Measurements from ENCODE around the gene PCP2. TPM values are rescaled to one million over a fixed set of nuclear protein-coding genes. Genes with fewer than 3 reads are reported as not detected.
A peak's percentile ranks its signal among the peaks of the same experiment; 100 is the strongest.

Gene PCP2
- total and polyA plus RNA-seq, 2 experiments from 2014 or later = 0.60 TPM; not detected in 1

DNA sequence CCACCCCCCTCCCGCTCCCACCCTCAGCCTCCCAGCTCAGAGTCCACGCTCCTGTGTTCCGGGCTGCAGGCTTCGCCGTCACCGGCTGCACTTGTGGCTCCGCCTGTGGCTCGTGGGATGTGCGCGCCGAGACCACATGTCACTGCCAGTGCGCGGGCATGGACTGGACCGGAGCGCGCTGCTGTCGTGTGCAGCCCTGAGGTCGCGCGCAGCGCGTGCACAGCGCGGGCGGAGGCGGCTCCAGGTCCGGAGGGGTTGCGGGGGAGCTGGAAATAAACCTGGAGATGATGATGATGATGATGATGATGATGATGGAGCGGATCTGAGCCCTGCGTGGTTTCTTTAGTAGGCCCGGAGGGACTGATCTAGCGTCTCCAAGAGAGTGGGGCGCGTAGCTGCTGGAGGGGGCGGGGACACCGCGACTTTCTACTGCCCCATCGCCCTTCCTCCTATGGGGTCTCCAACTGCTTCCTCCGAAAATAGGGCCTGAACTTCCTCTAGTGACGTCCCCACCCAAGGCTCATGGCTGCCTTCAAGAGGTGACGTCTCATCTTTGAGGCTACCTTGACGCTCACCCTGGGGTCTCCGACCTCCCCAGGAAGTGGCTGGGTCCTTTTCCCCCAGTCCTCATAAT, 36.7 kb upstream of the PCP2 start:
- H3K79me2 ChIP-seq = no peaks in the 10 kb centered on the region
- peaks cover 42% of the 10 kb centered on the region for H3K27me3 ChIP-seq
- H3K4me1 ChIP-seq (ENCODE audit: insufficient read depth) = no peaks in the 10 kb centered on the region
- no peaks in the 10 kb centered on the region for H4K20me1 ChIP-seq (ENCODE audit: insufficient read depth, poor library complexity, severe bottlenecking)
- H3K27ac ChIP-seq = no peak overlapping the region
- no peaks in the 10 kb centered on the region for H3K9me3 ChIP-seq (ENCODE audit: low read depth)
- no peaks in the 10 kb centered on the region for H3K9me2 ChIP-seq (replicated peaks; ENCODE audit: insufficient read depth)
- H3K36me3 ChIP-seq (replicated peaks; ENCODE audit: insufficient read depth, low read depth) = no peaks in the 10 kb centered on the region
- TF ChIP-seq EZH2 (IDR thresholded peaks at IDR 0.05; ENCODE audit: borderline replicate concordance) (no peak), EZH2phosphoT487 (IDR thresholded peaks at IDR 0.05; ENCODE audit: low read depth, severe bottlenecking, unreplicated experiment) (no peak)
- TF ChIP-seq, protein P1, sequence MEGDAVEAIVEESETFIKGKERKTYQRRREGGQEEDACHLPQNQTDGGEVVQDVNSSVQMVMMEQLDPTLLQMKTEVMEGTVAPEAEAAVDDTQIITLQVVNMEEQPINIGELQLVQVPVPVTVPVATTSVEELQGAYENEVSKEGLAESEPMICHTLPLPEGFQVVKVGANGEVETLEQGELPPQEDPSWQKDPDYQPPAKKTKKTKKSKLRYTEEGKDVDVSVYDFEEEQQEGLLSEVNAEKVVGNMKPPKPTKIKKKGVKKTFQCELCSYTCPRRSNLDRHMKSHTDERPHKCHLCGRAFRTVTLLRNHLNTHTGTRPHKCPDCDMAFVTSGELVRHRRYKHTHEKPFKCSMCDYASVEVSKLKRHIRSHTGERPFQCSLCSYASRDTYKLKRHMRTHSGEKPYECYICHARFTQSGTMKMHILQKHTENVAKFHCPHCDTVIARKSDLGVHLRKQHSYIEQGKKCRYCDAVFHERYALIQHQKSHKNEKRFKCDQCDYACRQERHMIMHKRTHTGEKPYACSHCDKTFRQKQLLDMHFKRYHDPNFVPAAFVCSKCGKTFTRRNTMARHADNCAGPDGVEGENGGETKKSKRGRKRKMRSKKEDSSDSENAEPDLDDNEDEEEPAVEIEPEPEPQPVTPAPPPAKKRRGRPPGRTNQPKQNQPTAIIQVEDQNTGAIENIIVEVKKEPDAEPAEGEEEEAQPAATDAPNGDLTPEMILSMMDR (IDR thresholded peaks at IDR 0.05; ENCODE audit: poor library complexity) = no peak
- 4% methylated on average over 37 of the region's 43 CpGs for WGBS (ENCODE audit: low lambda C conversion rate, missing lambda C conversion rate)
- H3K4me3 ChIP-seq = no peak overlapping the region
- peak; percentile 50 for DNase-seq (ENCODE audit: low spot score)
- H3K4me2 ChIP-seq = peak overlapping the region; percentile 71
- no peak overlapping the region for H2AFZ ChIP-seq

DNA sequence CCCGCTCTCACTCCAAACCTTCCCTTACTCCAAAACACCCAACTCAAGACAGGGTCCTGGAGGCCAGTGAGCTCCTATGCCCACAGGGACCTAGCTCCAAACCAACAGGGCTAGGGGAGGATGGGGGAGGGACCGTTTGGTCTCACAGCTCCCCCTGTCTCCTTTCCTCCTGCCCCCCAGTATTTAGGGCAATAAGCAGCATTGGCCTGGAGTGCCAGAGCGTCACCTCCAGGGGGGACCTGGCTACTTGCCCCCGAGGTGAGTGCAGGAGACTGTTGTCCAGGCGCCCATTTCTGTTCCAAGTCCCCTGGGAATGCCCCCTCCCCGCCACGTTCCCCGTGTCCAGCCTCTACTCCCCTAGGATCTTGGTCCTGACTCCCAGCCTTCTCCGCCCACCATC, 36.1 kb upstream of the PCP2 start:
- no peak for DNase-seq (ENCODE audit: low spot score)
- no peaks in the 10 kb centered on the region for H4K20me1 ChIP-seq (ENCODE audit: insufficient read depth, poor library complexity, severe bottlenecking)
- 38% methylated on average over 6 of the region's 9 CpGs for WGBS (ENCODE audit: low lambda C conversion rate, missing lambda C conversion rate)
- H2AFZ ChIP-seq = no peak overlapping the region
- TF ChIP-seq EZH2 (IDR thresholded peaks at IDR 0.05; ENCODE audit: borderline replicate concordance) (no peak), EZH2phosphoT487 (IDR thresholded peaks at IDR 0.05; ENCODE audit: low read depth, severe bottlenecking, unreplicated experiment) (no peak)
- TF ChIP-seq, protein P1 (IDR thresholded peaks at IDR 0.05; ENCODE audit: poor library complexity) = no peak
- no peaks in the 10 kb centered on the region for H3K36me3 ChIP-seq (replicated peaks; ENCODE audit: insufficient read depth, low read depth)
- peaks cover 42% of the 10 kb centered on the region for H3K27me3 ChIP-seq
- H3K27ac ChIP-seq = no peak overlapping the region
- no peaks in the 10 kb centered on the region for H3K79me2 ChIP-seq
- no peaks in the 10 kb centered on the region for H3K9me3 ChIP-seq (ENCODE audit: low read depth)
- no peaks in the 10 kb centered on the region for H3K4me1 ChIP-seq (ENCODE audit: insufficient read depth)
- peak overlapping the region; percentile 71 for H3K4me2 ChIP-seq
- no peak overlapping the region for H3K4me3 ChIP-seq
- no peaks in the 10 kb centered on the region for H3K9me2 ChIP-seq (replicated peaks; ENCODE audit: insufficient read depth)

DNA sequence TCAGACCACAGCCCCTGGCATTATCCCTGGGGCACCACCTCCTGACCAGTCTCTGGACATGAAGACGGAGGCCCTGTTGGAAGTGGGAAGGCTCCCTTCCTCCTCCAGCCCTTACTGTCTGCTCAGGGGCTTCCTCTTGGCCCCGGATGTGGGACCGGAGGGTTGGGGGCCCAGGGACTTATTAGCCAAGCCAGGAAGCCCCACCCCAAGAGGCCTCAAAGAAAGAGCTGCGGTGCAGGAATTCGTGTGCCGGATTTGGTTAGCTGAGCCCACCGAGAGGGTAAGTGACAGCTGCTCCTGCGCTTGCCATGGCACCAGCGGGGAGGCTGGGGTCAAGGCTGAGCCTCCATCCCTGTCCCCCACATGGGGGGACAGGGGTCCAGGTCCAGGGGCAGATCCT, 35.3 kb upstream of the PCP2 start, which contains the start of gene RETN:
Gene RETN (plus strand): TSS at position 208 of the 400 bp plus-strand sequence. CDS start 278 bp downstream, outside the sequence.
- Histone ChIP-seq H2AFZ (no peak within 1 kb of the TSS), H3K27me3 (peaks cover 42% of the 10 kb centered on the region), H3K9me3 (ENCODE audit: low read depth) (no peaks in the 10 kb centered on the region), H3K4me2 (peak within 1 kb of the TSS; percentile 71), H3K27ac (no peak within 1 kb of the TSS), H3K9me2 (replicated peaks; ENCODE audit: insufficient read depth) (no peaks in the 10 kb centered on the region), H3K4me3 (no peak within 1 kb of the TSS), H3K4me1 (ENCODE audit: insufficient read depth) (no peaks in the 10 kb centered on the region), H3K36me3 (replicated peaks; ENCODE audit: insufficient read depth, low read depth) (no peaks in the 10 kb centered on the region), H4K20me1 (ENCODE audit: insufficient read depth, poor library complexity, severe bottlenecking) (no peaks in the 10 kb centered on the region), H3K79me2 (no peaks in the 10 kb centered on the region)
- no peak for DNase-seq (ENCODE audit: low spot score)
- WGBS (ENCODE audit: low lambda C conversion rate, missing lambda C conversion rate) = 88% methylated on average over 9 of the region's 9 CpGs
- TF ChIP-seq, protein P1 (IDR thresholded peaks at IDR 0.05; ENCODE audit: poor library complexity) = no peak
- no peak for TF ChIP-seq EZH2 (IDR thresholded peaks at IDR 0.05; ENCODE audit: borderline replicate concordance)
- no peak for TF ChIP-seq EZH2phosphoT487 (IDR thresholded peaks at IDR 0.05; ENCODE audit: low read depth, severe bottlenecking, unreplicated experiment)
